ENCODE results near the gene MFAP3L.

Gene MFAP3L

GRCh38 chr4:170022211-170022610, 4.0 kb downstream of the MFAP3L start:
- no peak for DNase-seq (ENCODE audit: low read depth)

- no peak for DNase-seq (ENCODE audit: low read depth)
Observed at GRCh38 chr4:170017252-170017651, 8.9 kb downstream of the MFAP3L start.

- no peak for DNase-seq (ENCODE audit: low read depth)
Observed at GRCh38 chr4:170015285-170015684, 10.9 kb downstream of the MFAP3L start.

GRCh38 chr4:170014359-170015011, 11.7 kb downstream of the MFAP3L start:
- DNase-seq (ENCODE audit: low read depth), result no peak

- DNase-seq (ENCODE audit: low read depth), result no peak
Observed at GRCh38 chr4:170012629-170012958, 13.6 kb downstream of the MFAP3L start.

GRCh38 chr4:170011921-170012628, 14.1 kb downstream of the MFAP3L start:
- DNase-seq (ENCODE audit: low read depth), result no peak

- no peak for DNase-seq (ENCODE audit: low read depth)
Observed at GRCh38 chr4:170009291-170009690, 16.9 kb downstream of the MFAP3L start.

- DNase-seq (ENCODE audit: low read depth), result no peak
Observed at GRCh38 chr4:170008801-170009200, 17.4 kb downstream of the MFAP3L start.

- DNase-seq (ENCODE audit: low read depth), result no peak
Observed at GRCh38 chr4:170008371-170008770, 17.8 kb downstream of the MFAP3L start.

GRCh38 chr4:170007113-170007512, 19.1 kb downstream of the MFAP3L start:
- no peak for DNase-seq (ENCODE audit: low read depth)

GRCh38 chr4:170005472-170005871, 20.7 kb downstream of the MFAP3L start:
- DNase-seq (ENCODE audit: low read depth), result no peak

- peak; percentile 33 for DNase-seq (ENCODE audit: low read depth)
Observed at GRCh38 chr4:170004651-170005295, 21.4 kb downstream of the MFAP3L start.

- DNase-seq (ENCODE audit: low read depth), result no peak
Observed at GRCh38 chr4:170003071-170004070, 22.8 kb downstream of the MFAP3L start.

GRCh38 chr4:170001745-170002267, 24.4 kb downstream of the MFAP3L start:
- DNase-seq (ENCODE audit: low read depth), result no peak

- no peak for DNase-seq (ENCODE audit: low read depth)
Observed at GRCh38 chr4:170001011-170001744, 25.0 kb downstream of the MFAP3L start.

- no peak for DNase-seq (ENCODE audit: low read depth)
Observed at GRCh38 chr4:169999923-170000322, 26.3 kb downstream of the MFAP3L start.

GRCh38 chr4:169998981-169999380, 27.2 kb downstream of the MFAP3L start:
- DNase-seq (ENCODE audit: low read depth), result no peak

- DNase-seq (ENCODE audit: low read depth), result no peak
Observed at GRCh38 chr4:169996379-169997240, 29.6 kb downstream of the MFAP3L start.

- DNase-seq (ENCODE audit: low read depth), result no peak
Observed at GRCh38 chr4:169993531-169993930, 32.7 kb downstream of the MFAP3L start.

- DNase-seq (ENCODE audit: low read depth), result no peak
Observed at GRCh38 chr4:169988252-169988651, 37.9 kb downstream of the MFAP3L start.

Measured in stromal cell of bone marrow (primary cell).